DOHH2 (cell line): ENCODE measurements around the gene VKORC1L1.
"Not testable (repeated sequence)": the region's sequence is repeated elsewhere in the genome, so short reads cannot be mapped to it uniquely, and the experiment has no call there.

ENCODE experiments used
- CTCF ChIP-seq: fragments of 200-600 bp; sonication (generic); IDR thresholded peaks from one replicate; pipeline ENCODE4 v1.5.1; 2014; ENCODE audit warnings: antibody characterized with exemption, mild to moderate bottlenecking, low read depth, low read length; ENCODE audit not compliant: poor library complexity, severe bottlenecking
- EZH2phosphoT487 ChIP-seq: fragments of 200-600 bp; sonication (generic); IDR thresholded peaks from 2 replicates; pipeline ENCODE4 v1.6.1; 2017; ENCODE audit warnings: borderline replicate concordance, mild to moderate bottlenecking, antibody characterized with exemption, low read length, moderate library complexity, mixed read lengths

- TF ChIP-seq CTCF, EZH2phosphoT487: not testable (repeated sequence)
These were observed 6.6 kb upstream of the VKORC1L1 start for GRCh38 chr7:65866244-65866643.
